HepG2 (cell line): ENCODE data around the gene IZUMO4. TPM values are rescaled to one million over a fixed set of nuclear protein-coding genes. Genes with fewer than 3 reads are reported as not detected.

Source experiments
- ATAC-seq: fragments of 200-7000 bp; cut with Tn5 transposase; 3 replicates; pipeline ENCODE4 v1.9.1; 2020; ENCODE audit warnings: mild to moderate bottlenecking, moderate library complexity
- BruUV-seq: library from RNA; stranded (reverse); fragments of 400-500 nt; replicated peaks from 2 replicates; lab custom pipeline; 2021; lab: Mats Ljungman, UMichigan
- CTCF ChIA-PET: fragments of 300-600 bp; formaldehyde crosslinking; extraction: SDS; loops from one replicate; lab custom pipeline; 2021; ENCODE audit warnings: low total read pairs, inconsistent platforms, low intra/inter-chr PET ratio; lab: Yijun Ruan, JAX
- POLR2A ChIA-PET: fragments of 350-600 bp; sonication (Branson Sonifier 250); formaldehyde crosslinking; loops from one replicate; lab custom pipeline; 2020; ENCODE audit warnings: antibody characterized with exemption, inconsistent platforms; lab: Yijun Ruan, JAX
- DNase-seq: peaks from one replicate; pipeline ENCODE4 v3.0.0-alpha.2; 2015; ENCODE audit warnings: low spot score
- FAIRE-seq: peaks from 3 replicates; lab custom pipeline; 2011; peaks lifted over from hg19 to GRCh38; lab: Jason Lieb, UNC
- H2AFZ ChIP-seq: one replicate; pipeline ENCODE4 v1.6.1; 2011; ENCODE audit warnings: low read length, inconsistent platforms
- H3K27ac ChIP-seq: fragments of 300-600 bp; 3 replicates; pipeline ENCODE4 v1.8.0; 2011; ENCODE audit warnings: mixed run types, mild to moderate bottlenecking, mixed read lengths, low read length, inconsistent platforms; ENCODE audit not compliant: insufficient read depth; ENCODE audit errors: extremely low read length
- H3K27me3 ChIP-seq, 2 experiments: fragments of 200-600 bp in 1 of 2; 2 replicates in 1 of 2; 3 replicates in 1 of 2; pipeline versions ENCODE4 v1.6.0 to v1.8.0; 2011; ENCODE audit warnings: low read length in 2 of 2, mild to moderate bottlenecking in 2 of 2, moderate library complexity in 2 of 2, inconsistent platforms in 1 of 2; ENCODE audit not compliant: insufficient read depth in 2 of 2, control insufficient read depth in 1 of 2
- H3K36me3 ChIP-seq, 2 experiments: fragments of 200-600 bp in 1 of 2; replicated peaks in 1 of 2; 2 replicates in 1 of 2; 3 replicates in 1 of 2; pipeline versions ENCODE4 v1.5.1 to v1.8.0; 2011; ENCODE audit warnings: low read length in 2 of 2, inconsistent platforms in 1 of 2; ENCODE audit not compliant: insufficient read depth in 2 of 2, control insufficient read depth in 1 of 2
- H3K4me1 ChIP-seq: 2 replicates; pipeline ENCODE4 v1.5.1; 2012; ENCODE audit warnings: low read length, inconsistent platforms; ENCODE audit not compliant: insufficient read depth
- H3K4me2 ChIP-seq: 2 replicates; pipeline ENCODE4 v1.6.0; 2011; ENCODE audit warnings: low read depth, low read length, inconsistent platforms
- H3K4me3 ChIP-seq, 3 experiments: fragments of 200-600 bp in 1 of 3; sonication (generic), shearing (Covaris generic) in 1 of 3; replicated peaks in 1 of 3; 2 replicates each; pipeline ENCODE4 v1.5.1; 2011 to 2016; ENCODE audit warnings: low read length in 3 of 3, inconsistent platforms in 2 of 3, low read depth in 2 of 3, mild to moderate bottlenecking in 2 of 3, control low read depth in 1 of 3, mixed read lengths in 1 of 3; ENCODE audit not compliant: insufficient read depth in 1 of 3
- H3K79me2 ChIP-seq: one replicate; pipeline ENCODE4 v1.6.1; 2011; ENCODE audit warnings: low read length, inconsistent platforms; ENCODE audit not compliant: insufficient read depth
- H3K9ac ChIP-seq: 2 replicates; pipeline ENCODE4 v1.6.0; 2011; ENCODE audit warnings: mild to moderate bottlenecking, low read depth, low read length, inconsistent platforms; ENCODE audit not compliant: insufficient read depth
- H3K9me3 ChIP-seq: 2 replicates; pipeline ENCODE4 v1.5.1; 2012; ENCODE audit warnings: mild to moderate bottlenecking, low read length
- H4K20me1 ChIP-seq: 2 replicates; pipeline ENCODE4 v1.6.0; 2011; ENCODE audit warnings: inconsistent platforms, mild to moderate bottlenecking, low read length, moderate library complexity; ENCODE audit not compliant: insufficient read depth
- EHMT2 ChIP-seq: fragments of 200-600 bp; sonication (generic); IDR thresholded peaks from 2 replicates; pipeline ENCODE4 v1.7.0; 2017; ENCODE audit warnings: antibody characterized with exemption, low read depth, low read length, borderline replicate concordance
- GMEB1 ChIP-seq: sonication (generic); formaldehyde crosslinking; IDR thresholded peaks from 2 replicates; pipeline ENCODE4 v1.5.1; 2020; ENCODE audit warnings: missing genetic modification reagents, mild to moderate bottlenecking, borderline replicate concordance
- HNRNPL ChIP-seq: fragments of 200-400 bp; formaldehyde crosslinking; IDR thresholded peaks from 2 replicates; pipeline ENCODE4 v1.6.1; 2017; ENCODE audit warnings: mild to moderate bottlenecking, low read depth, low read length
- MAX ChIP-seq: IDR thresholded peaks from 2 replicates; pipeline ENCODE4 v1.6.1; 2012; ENCODE audit warnings: inconsistent platforms
- SALL2 ChIP-seq: sonication (generic); formaldehyde crosslinking; IDR thresholded peaks from 2 replicates; pipeline ENCODE4 v1.8.1; 2023; ENCODE audit warnings: mild to moderate bottlenecking, missing genetic modification reagents, inconsistent platforms
- SP4 ChIP-seq: sonication (generic); formaldehyde crosslinking; IDR thresholded peaks from 2 replicates; pipeline ENCODE4 v1.8.1; 2023; ENCODE audit warnings: mild to moderate bottlenecking, missing genetic modification reagents
- U2AF2 ChIP-seq: fragments of 200-400 bp; formaldehyde crosslinking; IDR thresholded peaks from 2 replicates; pipeline ENCODE4 v1.6.1; 2017; ENCODE audit warnings: low read depth, mild to moderate bottlenecking, low read length
- YY1 ChIP-seq: IDR thresholded peaks from 2 replicates; pipeline ENCODE4 v1.6.1; 2011; ENCODE audit warnings: low read length, low read depth, moderate library complexity, mild to moderate bottlenecking; ENCODE audit not compliant: insufficient read depth, insufficient replicate concordance
- ZNF263 ChIP-seq: sonication (generic); formaldehyde crosslinking; IDR thresholded peaks from 2 replicates; pipeline ENCODE4 v1.4.0; 2020; ENCODE audit warnings: missing genetic modification reagents
- ZNF274 ChIP-seq: sonication (generic); formaldehyde crosslinking; IDR thresholded peaks from 2 replicates; pipeline ENCODE4 v1.5.1; 2020; ENCODE audit warnings: mild to moderate bottlenecking, missing genetic modification reagents
- ZNF343 ChIP-seq: sonication (generic); formaldehyde crosslinking; IDR thresholded peaks from 2 replicates; pipeline ENCODE4 v1.4.0; 2020; ENCODE audit warnings: mild to moderate bottlenecking, missing genetic modification reagents
- ZNF768 ChIP-seq: sonication (generic); formaldehyde crosslinking; IDR thresholded peaks from 2 replicates; pipeline ENCODE4 v1.4.0; 2020; ENCODE audit warnings: missing genetic modification reagents
- ZZZ3 ChIP-seq: sonication (generic); formaldehyde crosslinking; IDR thresholded peaks from 2 replicates; pipeline ENCODE4 v1.4.0; 2020; ENCODE audit warnings: missing genetic modification reagents, mild to moderate bottlenecking, borderline replicate concordance
- WGBS: methylation state at CpG from one replicate; pipeline ENCODE4 v1.1.6; 2017; ENCODE audit warnings: low lambda C conversion rate; 5-methylcytosine and 5-hydroxymethylcytosine counted together
- in situ Hi-C: cut with HindIII; loops from 2 replicates; pipeline ENCODE4 v1.10.0; 2017; ENCODE audit warnings: low pct_unique_long_range_greater_than_20kb; ENCODE audit not compliant: extremely low pct_ligation_motif_present
- intact Hi-C: fragments of 100-400 bp; cut with micrococcal nuclease; formaldehyde crosslinking; loops from one replicate; pipeline ENCODE4 v1.10.0; 2022; ENCODE audit not compliant: unreplicated experiment
- polyA plus RNA-seq, 8 experiments: library from polyadenylated mRNA; depleted of rRNA in 3 of 8; stranded (reverse) in 7 of 8; unstranded in 1 of 8; fragments of >200 nt; fragmentation: Illumina TruSeq in 4 of 8; extraction: Trizol in 4 of 8; gene quantifications; 2 replicates each; pipeline versions ENCODE4 v1.2.1 to v1.2.3, GENCODE V29; 2011 to 2016; ENCODE audit warnings: low read depth in 4 of 8, missing spikeins in 1 of 8, mixed read lengths in 1 of 8; ENCODE audit not compliant: insufficient read depth in 1 of 8
- total RNA-seq, 5 experiments: library from RNA; depleted of rRNA; stranded (reverse); fragments of >200 nt; fragmentation: Illumina TruSeq; extraction: Trizol; gene quantifications; 2 replicates each; pipeline ENCODE4 v1.2.3, GENCODE V29; 2016; ENCODE audit warnings: low read depth in 1 of 5
- TF ChIP-seq, protein P1 (sequence below): sonication (generic); formaldehyde crosslinking; IDR thresholded peaks from 2 replicates; pipeline ENCODE4 v1.8.0; 2022; ENCODE audit warnings: missing genetic modification reagents, mild to moderate bottlenecking, moderate library complexity, borderline replicate concordance
- TF ChIP-seq, protein P2 (sequence below): sonication (generic); formaldehyde crosslinking; IDR thresholded peaks from 2 replicates; pipeline ENCODE4 v1.5.0; 2020; ENCODE audit warnings: mild to moderate bottlenecking, missing genetic modification reagents, borderline replicate concordance

Gene IZUMO4
- total and polyA plus RNA-seq, 2 of the 13 experiments (the other 11 are each of a cell fraction or from before 2014, with no cell fraction given) = 0.77 to 3.9 TPM

DNA sequence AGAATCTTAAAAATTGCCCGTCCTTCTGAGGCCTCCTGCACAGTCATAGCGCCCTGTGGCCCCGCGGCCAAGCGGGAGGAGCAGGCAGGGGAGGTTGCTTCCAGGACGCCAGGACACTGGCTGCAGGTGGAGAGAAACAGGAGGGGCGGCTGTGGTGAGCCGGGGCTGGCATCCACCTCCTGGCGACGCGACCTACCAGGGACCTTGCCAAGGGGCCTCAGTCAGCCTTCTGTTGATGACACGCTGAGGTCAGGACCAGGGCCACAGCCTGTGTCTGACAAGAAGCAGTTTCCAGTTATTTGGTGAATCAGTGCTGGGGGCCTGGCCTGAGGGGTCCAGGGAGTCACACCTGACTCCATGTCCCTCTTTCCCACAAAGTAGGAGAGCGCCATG is 32.3 kb upstream of the IZUMO4 start:
- H3K27ac ChIP-seq = peak overlapping the region; percentile 4
- intact Hi-C loops = no loop called here
- H3K4me1 ChIP-seq = peaks cover 70% of the 10 kb centered on the region
- TF ChIP-seq ZNF343 (CRISPR knock-in tag) (no peak), MAX (0 out of 2 replicates have a peak, but pooled peaks have one; percentile 1), GMEB1 (0 out of 2 replicates have a peak, but pooled peaks have one; percentile 7), ZNF274 (CRISPR knock-in tag) (0 out of 2 replicates have a peak, but pooled peaks have one; percentile 1), SP4 (CRISPR knock-in tag) (0 out of 2 replicates have a peak, but pooled peaks have one; percentile 50), ZZZ3 (CRISPR knock-in tag) (no peak), ZNF768 (CRISPR knock-in tag) (0 out of 2 replicates have a peak, but pooled peaks have one; percentile 10), U2AF2 (no peak), SALL2 (CRISPR knock-in tag) (0 out of 2 replicates have a peak, but pooled peaks have one; percentile 22), YY1 (peak; percentile 9), EHMT2 (no peak), HNRNPL (0 out of 2 replicates have a peak, but pooled peaks have one; percentile 7), ZNF263 (CRISPR knock-in tag) (peak; percentile 25; the same call in 1 of the 2 replicates)
- TF ChIP-seq, protein P1, sequence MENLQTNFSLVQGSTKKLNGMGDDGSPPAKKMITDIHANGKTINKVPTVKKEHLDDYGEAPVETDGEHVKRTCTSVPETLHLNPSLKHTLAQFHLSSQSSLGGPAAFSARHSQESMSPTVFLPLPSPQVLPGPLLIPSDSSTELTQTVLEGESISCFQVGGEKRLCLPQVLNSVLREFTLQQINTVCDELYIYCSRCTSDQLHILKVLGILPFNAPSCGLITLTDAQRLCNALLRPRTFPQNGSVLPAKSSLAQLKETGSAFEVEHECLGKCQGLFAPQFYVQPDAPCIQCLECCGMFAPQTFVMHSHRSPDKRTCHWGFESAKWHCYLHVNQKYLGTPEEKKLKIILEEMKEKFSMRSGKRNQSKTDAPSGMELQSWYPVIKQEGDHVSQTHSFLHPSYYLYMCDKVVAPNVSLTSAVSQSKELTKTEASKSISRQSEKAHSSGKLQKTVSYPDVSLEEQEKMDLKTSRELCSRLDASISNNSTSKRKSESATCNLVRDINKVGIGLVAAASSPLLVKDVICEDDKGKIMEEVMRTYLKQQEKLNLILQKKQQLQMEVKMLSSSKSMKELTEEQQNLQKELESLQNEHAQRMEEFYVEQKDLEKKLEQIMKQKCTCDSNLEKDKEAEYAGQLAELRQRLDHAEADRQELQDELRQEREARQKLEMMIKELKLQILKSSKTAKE (CRISPR knock-in tag) = no peak
- TF ChIP-seq, protein P2, sequence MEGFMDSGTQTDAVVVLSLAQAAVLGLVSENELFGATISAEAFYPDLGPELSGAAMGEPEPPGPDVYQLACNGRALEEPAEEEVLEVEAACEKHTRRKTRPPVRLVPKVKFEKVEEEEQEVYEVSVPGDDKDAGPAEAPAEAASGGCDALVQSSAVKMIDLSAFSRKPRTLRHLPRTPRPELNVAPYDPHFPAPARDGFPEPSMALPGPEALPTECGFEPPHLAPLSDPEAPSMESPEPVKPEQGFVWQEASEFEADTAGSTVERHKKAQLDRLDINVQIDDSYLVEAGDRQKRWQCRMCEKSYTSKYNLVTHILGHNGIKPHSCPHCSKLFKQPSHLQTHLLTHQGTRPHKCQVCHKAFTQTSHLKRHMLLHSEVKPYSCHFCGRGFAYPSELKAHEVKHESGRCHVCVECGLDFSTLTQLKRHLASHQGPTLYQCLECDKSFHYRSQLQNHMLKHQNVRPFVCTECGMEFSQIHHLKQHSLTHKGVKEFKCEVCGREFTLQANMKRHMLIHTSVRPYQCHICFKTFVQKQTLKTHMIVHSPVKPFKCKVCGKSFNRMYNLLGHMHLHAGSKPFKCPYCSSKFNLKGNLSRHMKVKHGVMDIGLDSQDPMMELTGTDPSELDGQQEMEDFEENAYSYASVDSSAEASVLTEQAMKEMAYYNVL (CRISPR knock-in tag) = 0 out of 2 replicates have a peak, but pooled peaks have one; percentile 38
- TF ChIP-seq, all 625 proteins: peak for 10
- 11% methylated on average over 6 of the region's 13 CpGs for WGBS
- H3K9me3 ChIP-seq = no peaks in the 10 kb centered on the region
- no peaks in the 10 kb centered on the region for H4K20me1 ChIP-seq
- no peak overlapping the region for H2AFZ ChIP-seq
- POLR2A ChIA-PET = interaction anchor here (1.0 to 1.6 kb wide), 5 partner anchors 8 to 167 kb away, joined by 3 to 6 read pairs (median 4); no protein-coding TSS in a partner anchor
- no TSS peak for BruUV-seq
- FAIRE-seq = no peak
- no peaks in the 10 kb centered on the region for H3K79me2 ChIP-seq
- CTCF ChIA-PET = interaction anchor here (1.3 kb wide), 1 partner anchor 45 kb away, joined by 5 read pairs; no protein-coding TSS in a partner anchor
- H3K36me3 ChIP-seq = no peaks in the 10 kb centered on the region
- no peak for ATAC-seq
- peak overlapping the region; percentile 94 for H3K4me2 ChIP-seq
- no peaks in the 10 kb centered on the region; a peak in 1 of 5 replicates for H3K27me3 ChIP-seq
- peak overlapping the region; percentile 13 to 72 (median 59); a peak in 5 of 6 replicates for H3K4me3 ChIP-seq
- DNase-seq = no peak
- in situ Hi-C loops = loop anchor here (5.0 to 10.0 kb wide), 2 partner anchors 42 to 130 kb away; no protein-coding TSS in a partner anchor
- H3K9ac ChIP-seq = peak overlapping the region; percentile 58
